ENCODE results near the gene FAM163B.

FAM163B gene

DNA sequence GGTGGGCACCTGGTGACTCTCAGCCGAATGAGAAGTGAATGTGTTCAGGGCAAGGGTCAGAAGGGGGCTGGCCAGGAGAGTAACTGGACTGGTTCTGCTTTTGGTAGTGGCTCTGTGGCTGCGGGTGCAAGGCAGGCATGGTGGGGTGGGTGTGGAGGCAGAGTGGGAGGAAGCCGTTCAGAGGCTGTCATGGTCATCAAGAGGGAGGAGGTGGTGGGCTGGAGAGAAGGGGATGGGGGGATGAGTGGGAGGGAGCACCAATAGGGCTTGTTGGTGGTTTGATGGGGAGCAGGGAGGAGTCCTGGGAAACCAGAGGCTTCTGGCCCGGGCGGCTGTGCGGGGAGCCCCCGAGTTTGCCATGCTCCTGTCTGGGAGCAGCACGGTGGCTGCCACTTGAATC is 13.3 kb downstream of the FAM163B start:
- Histone ChIP-seq H2AFZ (ENCODE audit: low read length) (no peak overlapping the region), H3K36me3 (ENCODE audit: insufficient read depth, low read length) (no peaks in the 10 kb centered on the region), H3K4me2 (ENCODE audit: low read length) (no peak overlapping the region), H3K4me3 (ENCODE audit: low read depth, low read length, poor library complexity, severe bottlenecking) (no peak overlapping the region), H3K4me1 (ENCODE audit: insufficient read depth, low read length, severe bottlenecking) (no peaks in the 10 kb centered on the region), H3K9me3 (ENCODE audit: low read length) (peaks cover 11% of the 10 kb centered on the region), H3F3A (ENCODE audit: insufficient read depth, low read length) (no peaks in the 10 kb centered on the region), H3K79me2 (ENCODE audit: insufficient read depth, low read length) (no peaks in the 10 kb centered on the region), H3K27ac (ENCODE audit: low read depth, low read length, poor library complexity, severe bottlenecking) (no peak overlapping the region), H3K9me2 (ENCODE audit: low read depth, low read length) (no peaks in the 10 kb centered on the region), H3K27me3 (ENCODE audit: insufficient read depth, low read length) (no peaks in the 10 kb centered on the region; the same call in 1 of the 2 replicates), H3K9ac (ENCODE audit: low read length) (no peak overlapping the region), H4K20me1 (ENCODE audit: insufficient read depth, low read length) (no peaks in the 10 kb centered on the region)
- TF ChIP-seq, protein P1, sequence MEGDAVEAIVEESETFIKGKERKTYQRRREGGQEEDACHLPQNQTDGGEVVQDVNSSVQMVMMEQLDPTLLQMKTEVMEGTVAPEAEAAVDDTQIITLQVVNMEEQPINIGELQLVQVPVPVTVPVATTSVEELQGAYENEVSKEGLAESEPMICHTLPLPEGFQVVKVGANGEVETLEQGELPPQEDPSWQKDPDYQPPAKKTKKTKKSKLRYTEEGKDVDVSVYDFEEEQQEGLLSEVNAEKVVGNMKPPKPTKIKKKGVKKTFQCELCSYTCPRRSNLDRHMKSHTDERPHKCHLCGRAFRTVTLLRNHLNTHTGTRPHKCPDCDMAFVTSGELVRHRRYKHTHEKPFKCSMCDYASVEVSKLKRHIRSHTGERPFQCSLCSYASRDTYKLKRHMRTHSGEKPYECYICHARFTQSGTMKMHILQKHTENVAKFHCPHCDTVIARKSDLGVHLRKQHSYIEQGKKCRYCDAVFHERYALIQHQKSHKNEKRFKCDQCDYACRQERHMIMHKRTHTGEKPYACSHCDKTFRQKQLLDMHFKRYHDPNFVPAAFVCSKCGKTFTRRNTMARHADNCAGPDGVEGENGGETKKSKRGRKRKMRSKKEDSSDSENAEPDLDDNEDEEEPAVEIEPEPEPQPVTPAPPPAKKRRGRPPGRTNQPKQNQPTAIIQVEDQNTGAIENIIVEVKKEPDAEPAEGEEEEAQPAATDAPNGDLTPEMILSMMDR (IDR thresholded peaks at IDR 0.05; ENCODE audit: low read length), result no peak
- no peak for TF ChIP-seq EZH2 (IDR thresholded peaks at IDR 0.05; ENCODE audit: borderline replicate concordance, low read length)

DNA sequence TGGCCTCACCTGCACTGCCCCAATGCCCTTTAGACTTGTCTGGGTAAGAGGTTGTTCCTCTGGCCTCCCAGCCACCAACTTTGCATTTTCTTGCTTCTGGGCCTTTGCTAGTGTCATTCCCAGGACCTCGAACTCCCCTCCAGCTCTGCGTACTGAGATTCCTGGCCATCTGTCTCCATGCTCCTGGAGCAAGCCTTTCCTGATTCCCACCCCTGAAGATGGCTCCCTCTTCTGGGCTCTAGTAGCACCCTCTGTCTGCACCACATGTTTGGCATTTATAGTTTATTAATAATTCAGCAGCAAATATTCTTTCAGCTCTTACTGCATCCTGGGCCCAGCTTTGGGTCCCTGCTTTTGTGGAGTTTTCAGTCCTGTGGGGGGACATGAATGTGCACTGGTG is 14.9 kb downstream of the FAM163B start:
- H3K4me1 ChIP-seq (ENCODE audit: insufficient read depth, low read length, severe bottlenecking), result no peaks in the 10 kb centered on the region
- TF ChIP-seq, protein P1 (IDR thresholded peaks at IDR 0.05; ENCODE audit: low read length), result no peak
- TF ChIP-seq EZH2 (IDR thresholded peaks at IDR 0.05; ENCODE audit: borderline replicate concordance, low read length), result no peak
- no peaks in the 10 kb centered on the region for H3F3A ChIP-seq (ENCODE audit: insufficient read depth, low read length)
- no peak overlapping the region for H2AFZ ChIP-seq (ENCODE audit: low read length)
- no peak overlapping the region for H3K27ac ChIP-seq (ENCODE audit: low read depth, low read length, poor library complexity, severe bottlenecking)
- no peaks in the 10 kb centered on the region for H3K9me2 ChIP-seq (ENCODE audit: low read depth, low read length)
- no peaks in the 10 kb centered on the region; the same call in 1 of the 2 replicates for H3K27me3 ChIP-seq (ENCODE audit: insufficient read depth, low read length)
- H3K9ac ChIP-seq (ENCODE audit: low read length), result no peak overlapping the region
- no peaks in the 10 kb centered on the region for H3K79me2 ChIP-seq (ENCODE audit: insufficient read depth, low read length)
- H3K4me2 ChIP-seq (ENCODE audit: low read length), result no peak overlapping the region
- no peaks in the 10 kb centered on the region for H4K20me1 ChIP-seq (ENCODE audit: insufficient read depth, low read length)
- H3K4me3 ChIP-seq (ENCODE audit: low read depth, low read length, poor library complexity, severe bottlenecking), result no peak overlapping the region
- no peaks in the 10 kb centered on the region for H3K36me3 ChIP-seq (ENCODE audit: insufficient read depth, low read length)
- H3K9me3 ChIP-seq (ENCODE audit: low read length), result peaks cover 11% of the 10 kb centered on the region

DNA sequence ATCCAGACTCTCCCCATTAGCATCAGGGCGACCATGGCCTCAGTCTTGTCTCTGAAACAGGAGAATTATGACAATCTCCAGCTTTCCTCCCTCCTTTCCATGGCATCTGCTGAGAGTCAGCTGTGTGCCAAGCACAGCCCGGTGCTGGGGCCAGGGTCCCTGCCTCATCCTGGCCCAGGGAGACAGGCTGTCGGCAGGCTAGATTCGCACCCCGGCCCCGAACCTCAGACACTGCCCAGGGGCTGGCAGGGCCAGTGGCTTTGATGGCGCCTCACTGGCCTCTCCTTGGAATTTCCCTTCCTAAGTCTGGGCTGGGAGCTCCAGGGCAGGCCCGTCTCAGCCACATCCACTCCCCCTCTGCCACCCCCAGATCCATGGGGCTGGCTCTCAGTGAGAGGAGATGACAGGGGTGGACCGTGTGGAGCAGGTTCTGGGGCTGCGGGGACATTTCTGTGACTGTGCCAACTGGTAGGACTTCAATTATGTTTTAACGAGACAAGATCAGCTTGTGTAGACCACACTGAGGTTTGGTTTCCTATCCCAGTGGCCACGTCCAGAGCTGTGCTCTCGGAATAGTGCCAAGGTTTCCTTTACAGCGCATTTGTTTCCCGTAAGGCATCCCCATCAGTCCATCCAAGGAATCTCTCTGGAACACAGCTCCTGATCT is 15.5 kb downstream of the FAM163B start:
- Histone ChIP-seq H3K9me3 (ENCODE audit: low read length) (peaks cover 11% of the 10 kb centered on the region), H3K79me2 (ENCODE audit: insufficient read depth, low read length) (no peaks in the 10 kb centered on the region), H3K9me2 (ENCODE audit: low read depth, low read length) (no peaks in the 10 kb centered on the region), H3K4me3 (ENCODE audit: low read depth, low read length, poor library complexity, severe bottlenecking) (no peak overlapping the region), H3K9ac (ENCODE audit: low read length) (no peak overlapping the region), H3F3A (ENCODE audit: insufficient read depth, low read length) (no peaks in the 10 kb centered on the region), H3K4me1 (ENCODE audit: insufficient read depth, low read length, severe bottlenecking) (no peaks in the 10 kb centered on the region), H4K20me1 (ENCODE audit: insufficient read depth, low read length) (no peaks in the 10 kb centered on the region), H3K36me3 (ENCODE audit: insufficient read depth, low read length) (no peaks in the 10 kb centered on the region), H3K4me2 (ENCODE audit: low read length) (no peak overlapping the region), H2AFZ (ENCODE audit: low read length) (no peak overlapping the region), H3K27ac (ENCODE audit: low read depth, low read length, poor library complexity, severe bottlenecking) (no peak overlapping the region), H3K27me3 (ENCODE audit: insufficient read depth, low read length) (no peaks in the 10 kb centered on the region; the same call in 1 of the 2 replicates)
- no peak for TF ChIP-seq EZH2 (IDR thresholded peaks at IDR 0.05; ENCODE audit: borderline replicate concordance, low read length)
- TF ChIP-seq, protein P1 (IDR thresholded peaks at IDR 0.05; ENCODE audit: low read length), result no peak
